T-cell (primary cell): ENCODE data around the gene STIM2. TPM values are rescaled to one million over a fixed set of nuclear protein-coding genes. Genes with fewer than 3 reads are reported as not detected.
A peak's percentile ranks its signal among the peaks of the same experiment; 100 is the strongest.

Source experiments
- ATAC-seq, 4 experiments: fragments of 200-7000 bp in 3 of 4; fragments of 150-1000 bp in 1 of 4; cut with Tn5 transposase; replicated peaks in 1 of 4; 1 replicate in 3 of 4; 2 replicates in 1 of 4; pipeline ENCODE4 v1.10.0; 2021; ENCODE audit warnings: moderate library complexity in 3 of 4, mild to moderate bottlenecking in 2 of 4, moderate number of reproducible peaks in 1 of 4
- CTCF ChIA-PET, 2 donors: fragments of 300-600 bp; sonication (Branson Sonifier 250); formaldehyde crosslinking; loops; one replicate each; lab custom pipeline; 2022; ENCODE audit warnings: antibody characterized with exemption in 2 of 2; lab: Charles Lee
- POLR2A ChIA-PET, 2 donors: fragments of 300-600 bp; sonication (Branson Sonifier 250); formaldehyde crosslinking; loops; one replicate each; lab custom pipeline; 2022; ENCODE audit warnings: antibody characterized with exemption in 2 of 2; lab: Charles Lee
- DNase-seq, 35 experiments: peaks; one replicate each; pipeline versions ENCODE4 v3.0.0 to v3.0.0-alpha.2; 2013 to 2023
- H3K27ac ChIP-seq: one replicate; pipeline ENCODE4 v1.5.1; 2013; ENCODE audit warnings: low read length
- H3K27me3 ChIP-seq, 2 experiments: replicated peaks in 1 of 2; 1 replicate in 1 of 2; 2 replicates in 1 of 2; pipeline versions ENCODE4 v1.6.1 to v1.7.0; 2013; ENCODE audit warnings: low read length in 1 of 2, mixed read lengths in 1 of 2; ENCODE audit not compliant: control insufficient read depth in 2 of 2, insufficient read depth in 2 of 2; ENCODE audit errors: extremely low read depth in 1 of 2
- H3K36me3 ChIP-seq, 2 donors: 1 replicate in 1 of 2; 2 replicates in 1 of 2; pipeline versions ENCODE4 v1.6.1 to v1.7.0; 2013; ENCODE audit warnings: low read length in 1 of 2; ENCODE audit not compliant: control insufficient read depth in 2 of 2, insufficient read depth in 1 of 2; ENCODE audit errors: extremely low read depth in 1 of 2
- H3K4me1 ChIP-seq, 2 experiments: 1 replicate in 1 of 2; 2 replicates in 1 of 2; pipeline versions ENCODE4 v1.6.1 to v1.7.0; 2013; ENCODE audit warnings: low read length in 2 of 2, mixed read lengths in 1 of 2; ENCODE audit not compliant: insufficient read depth in 2 of 2, control insufficient read depth in 1 of 2; ENCODE audit errors: extremely low read depth in 1 of 2
- H3K4me3 ChIP-seq, 2 donors: 1 replicate in 1 of 2; 2 replicates in 1 of 2; pipeline versions ENCODE4 v1.5.1 to v1.7.0; 2013; ENCODE audit warnings: mild to moderate bottlenecking in 2 of 2, low read length in 1 of 2, moderate library complexity in 1 of 2; ENCODE audit not compliant: control insufficient read depth in 1 of 2; ENCODE audit errors: extremely low read depth in 1 of 2
- H3K9me3 ChIP-seq: 2 replicates; pipeline ENCODE4 v1.7.0; 2013
- H3K27ac Mint-ChIP-seq, 2 donors: one replicate each; pipeline ENCODE4 v1.8.0; 2020 to 2021; ENCODE audit warnings: mild to moderate bottlenecking in 2 of 2, mixed read lengths in 2 of 2
- H3K27me3 Mint-ChIP-seq, 2 donors: one replicate each; pipeline ENCODE4 v1.8.0; 2021 to 2022; ENCODE audit warnings: mixed read lengths in 2 of 2
- H3K36me3 Mint-ChIP-seq: one replicate; pipeline ENCODE4 v1.8.0; 2021; ENCODE audit warnings: mixed read lengths
- H3K4me1 Mint-ChIP-seq, 3 donors: one replicate each; pipeline ENCODE4 v1.8.0; 2020 to 2022; ENCODE audit warnings: mixed read lengths in 3 of 3, mild to moderate bottlenecking in 1 of 3
- H3K4me3 Mint-ChIP-seq, 3 donors: one replicate each; pipeline ENCODE4 v1.8.0; 2020 to 2022; ENCODE audit warnings: mild to moderate bottlenecking in 3 of 3, mixed read lengths in 3 of 3, moderate library complexity in 3 of 3
- H3K9me3 Mint-ChIP-seq, 3 donors: one replicate each; pipeline ENCODE4 v1.8.0; 2020 to 2022; ENCODE audit warnings: mixed read lengths in 3 of 3
- WGBS: methylation state at CpG from one replicate; pipeline ENCODE4 v1.1.5; 2013; ENCODE audit warnings: missing lambda C conversion rate; ENCODE audit not compliant: insufficient coverage; 5-methylcytosine and 5-hydroxymethylcytosine counted together
- total RNA-seq, 35 experiments: library from RNA in 6 of 35; stranded (reverse) in 6 of 35; fragments of 120-200 nt in 1 of 35; gene quantifications; one replicate each; pipeline versions ENCODE4 v1.2.1 to v1.2.4 and lab custom pipeline; 2013 to 2026

The STIM2 gene
- total RNA-seq, 5 donors from 2014 or later (not counting 1 experiment from before 2014, with no cell fraction given), result 67.9 to 98.7 (median 75.2) TPM

- H3K4me1 Mint-ChIP-seq, result peaks cover 55 to 67% (median 58%) of the 10 kb centered on the region in 3 donors
- H3K9me3 ChIP-seq, result no peaks in the 10 kb centered on the region
- no peak for ATAC-seq
- no peak for DNase-seq
- no peaks in the 10 kb centered on the region for H3K27me3 ChIP-seq
- no peaks in the 10 kb centered on the region for H3K27me3 Mint-ChIP-seq
- WGBS, result no CpG with 5 or more reads among the region's 3 CpGs
- CTCF ChIA-PET, result no interaction called here
- H3K27ac Mint-ChIP-seq, result no peak overlapping the region
- H3K9me3 Mint-ChIP-seq, result no peaks in the 10 kb centered on the region
- no peaks in the 10 kb centered on the region for H3K36me3 ChIP-seq
- H3K4me3 Mint-ChIP-seq, result no peak overlapping the region
- no peak overlapping the region for H3K4me3 ChIP-seq
- peaks cover 6 to 25% of the 10 kb centered on the region in 2 experiments for H3K4me1 ChIP-seq
- POLR2A ChIA-PET, result interaction anchor here in 1 of 2 donors (0.6 to 1.2 kb wide), 3 partner anchors 99 to 401 kb away, joined by 3 to 4 read pairs (median 3); partner anchors contain the start of gene TBC1D19
- H3K27ac ChIP-seq, result no peak overlapping the region
- H3K36me3 Mint-ChIP-seq, result peaks cover 7% of the 10 kb centered on the region
These were observed 124.3 kb downstream of the STIM2 start for GRCh38 chr4:26984896-26985295.

GRCh38 chr4:26985873-26986272 lies 125.2 kb downstream of the STIM2 start:
- Histone ChIP-seq H3K4me1 (peaks cover 6 to 25% of the 10 kb centered on the region in 2 experiments), H3K27ac (no peak overlapping the region), H3K9me3 (no peaks in the 10 kb centered on the region), H3K36me3 (no peaks in the 10 kb centered on the region), H3K27me3 (no peaks in the 10 kb centered on the region), H3K4me3 (no peak overlapping the region)
- Mint-ChIP-seq H3K9me3 (peaks cover 0 to 4% (median under 1%) of the 10 kb centered on the region in 3 donors), H3K27me3 (no peaks in the 10 kb centered on the region), H3K4me3 (peak overlapping the region; percentile 6 to 46 (median 21)), H3K27ac (peak overlapping the region; percentile 46 to 55), H3K36me3 (peaks cover 14% of the 10 kb centered on the region), H3K4me1 (peaks cover 64 to 70% (median 65%) of the 10 kb centered on the region in 3 donors)
- peak in 28 of 35 experiments; percentile 10 to 71 (median 28) for DNase-seq
- ATAC-seq, result peak; percentile 66 to 100 (median 98)
- 0% methylated on average over 1 of the region's 3 CpGs for WGBS
- ChIA-PET POLR2A (interaction anchor here (0.5 to 1.2 kb wide), 4 partner anchors 10 to 402 kb away, joined by 3 to 10 read pairs (median 5); partner anchors contain the start of gene TBC1D19 (in 1 of the 2)), CTCF (interaction anchor here in 1 of 2 donors (0.6 to 1.0 kb wide), 3 partner anchors 130 to 402 kb away, joined by 3 to 4 read pairs (median 4); partner anchors contain the start of gene TBC1D19)

- CTCF ChIA-PET, result interaction anchor here in 1 of 2 donors (0.6 kb wide), 1 partner anchor 23 kb away, joined by 3 read pairs; no protein-coding TSS in a partner anchor
- POLR2A ChIA-PET, result interaction anchor here in 1 of 2 donors (0.7 kb wide), 1 partner anchor 33 kb away, joined by 3 read pairs; no protein-coding TSS in a partner anchor
- Histone ChIP-seq H3K36me3 (no peaks in the 10 kb centered on the region), H3K27me3 (no peaks in the 10 kb centered on the region), H3K4me1 (peaks cover 6 to 30% of the 10 kb centered on the region in 2 experiments), H3K27ac (no peak overlapping the region), H3K9me3 (no peaks in the 10 kb centered on the region), H3K4me3 (no peak overlapping the region)
- 100% methylated on average over 2 of the region's 3 CpGs for WGBS
- peaks cover 18% of the 10 kb centered on the region for H3K36me3 Mint-ChIP-seq
- ATAC-seq, result no peak
- peaks cover 60 to 69% (median 62%) of the 10 kb centered on the region in 3 donors for H3K4me1 Mint-ChIP-seq
- H3K27ac Mint-ChIP-seq, result peak overlapping the region in 1 of 2 donors; percentile 6
- H3K4me3 Mint-ChIP-seq, result peak overlapping the region in 1 of 3 donors; percentile 29
- peaks cover 0 to 4% (median 4%) of the 10 kb centered on the region in 3 donors for H3K9me3 Mint-ChIP-seq
- no peaks in the 10 kb centered on the region for H3K27me3 Mint-ChIP-seq
- DNase-seq, result no peak
These were observed 126.5 kb downstream of the STIM2 start for GRCh38 chr4:26987191-26987590.

- Histone ChIP-seq H3K4me1 (peaks cover 7 to 54% of the 10 kb centered on the region in 2 experiments), H3K4me3 (no peak overlapping the region), H3K36me3 (no peaks in the 10 kb centered on the region), H3K27me3 (no peaks in the 10 kb centered on the region), H3K9me3 (no peaks in the 10 kb centered on the region), H3K27ac (no peak overlapping the region)
- WGBS, result 100% methylated on average over 2 of the region's 3 CpGs
- peaks cover 21% of the 10 kb centered on the region for H3K36me3 Mint-ChIP-seq
- H3K9me3 Mint-ChIP-seq, result peaks cover 0 to 4% (median 4%) of the 10 kb centered on the region in 3 donors
- no peaks in the 10 kb centered on the region for H3K27me3 Mint-ChIP-seq
- CTCF ChIA-PET, result interaction anchor here (1.1 to 1.6 kb wide), 3 partner anchors 9 to 19 kb away, joined by 4 to 6 read pairs (median 5); no protein-coding TSS in a partner anchor
- no peak overlapping the region for H3K27ac Mint-ChIP-seq
- H3K4me3 Mint-ChIP-seq, result no peak overlapping the region
- no peak for ATAC-seq
- no peak for DNase-seq
- POLR2A ChIA-PET, result interaction anchor here in 1 of 2 donors (0.7 kb wide), 1 partner anchor 124 kb away, joined by 3 read pairs; no protein-coding TSS in a partner anchor
- peaks cover 33 to 41% (median 37%) of the 10 kb centered on the region in 3 donors for H3K4me1 Mint-ChIP-seq
These were observed 130.4 kb downstream of the STIM2 start for GRCh38 chr4:26991057-26991456.

- no peak overlapping the region for H3K4me3 ChIP-seq
- peaks cover 31% of the 10 kb centered on the region for H3K36me3 Mint-ChIP-seq
- no peak overlapping the region for H3K4me3 Mint-ChIP-seq
- H3K36me3 ChIP-seq, result no peaks in the 10 kb centered on the region
- no peaks in the 10 kb centered on the region for H3K9me3 ChIP-seq
- WGBS, result 69% methylated on average over 2 of the region's 3 CpGs
- peaks cover 4 to 41% of the 10 kb centered on the region in 2 experiments for H3K4me1 ChIP-seq
- peaks cover 0 to 4% (median 4%) of the 10 kb centered on the region in 3 donors for H3K9me3 Mint-ChIP-seq
- peak overlapping the region; percentile 43 for H3K27ac ChIP-seq
- H3K27ac Mint-ChIP-seq, result no peak overlapping the region
- ChIA-PET CTCF (interaction anchor here (0.6 to 1.4 kb wide), 7 partner anchors 10 to 176 kb away, joined by 3 to 8 read pairs (median 3); no protein-coding TSS in a partner anchor), POLR2A (no interaction called here)
- H3K27me3 ChIP-seq, result no peaks in the 10 kb centered on the region
- peak in 2 of 4 experiments; percentile 42 to 43 for ATAC-seq
- H3K4me1 Mint-ChIP-seq, result peaks cover 23 to 36% (median 29%) of the 10 kb centered on the region in 3 donors
- DNase-seq, result peak in 1 of 35 experiments; percentile 12
- no peaks in the 10 kb centered on the region for H3K27me3 Mint-ChIP-seq
These were observed 132.2 kb downstream of the STIM2 start for GRCh38 chr4:26992657-26993361.

DNA sequence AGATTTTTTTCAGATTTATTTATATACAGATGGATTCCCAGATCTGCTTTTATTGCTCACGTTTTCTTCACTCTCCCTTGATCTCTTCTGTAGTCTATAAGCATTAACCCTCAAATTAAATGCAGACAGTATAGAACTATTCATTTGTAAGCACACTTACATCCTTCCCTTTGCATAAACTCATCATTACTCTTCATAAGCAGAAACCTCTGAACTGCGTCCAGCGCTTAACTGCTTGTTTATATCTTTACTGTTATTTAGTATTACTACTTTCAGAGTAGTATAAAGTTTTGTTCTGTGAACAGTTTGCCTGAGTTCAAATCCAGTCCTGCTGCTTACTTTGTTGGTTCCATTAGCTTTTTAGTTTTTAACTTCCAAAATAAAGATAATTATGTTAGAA lies 132.9 kb downstream of the STIM2 start:
- Mint-ChIP-seq H3K4me1 (peaks cover 18 to 30% (median 23%) of the 10 kb centered on the region in 3 donors), H3K36me3 (peaks cover 27% of the 10 kb centered on the region), H3K27ac (no peak overlapping the region), H3K9me3 (peaks cover 0 to 4% (median 4%) of the 10 kb centered on the region in 3 donors), H3K4me3 (no peak overlapping the region), H3K27me3 (no peaks in the 10 kb centered on the region)
- ATAC-seq (no peak), DNase-seq (no peak)
- no peaks in the 10 kb centered on the region for H3K27me3 ChIP-seq
- POLR2A ChIA-PET, result no interaction called here
- no peaks in the 10 kb centered on the region for H3K9me3 ChIP-seq
- CTCF ChIA-PET, result interaction anchor here (0.6 to 1.4 kb wide), 6 partner anchors 11 to 411 kb away, joined by 3 to 8 read pairs (median 4); no protein-coding TSS in a partner anchor
- WGBS, result no CpG with 5 or more reads among the region's 3 CpGs
- H3K4me3 ChIP-seq, result no peak overlapping the region
- peaks cover 4 to 41% of the 10 kb centered on the region in 2 experiments for H3K4me1 ChIP-seq
- H3K27ac ChIP-seq, result peak overlapping the region; percentile 43
- no peaks in the 10 kb centered on the region for H3K36me3 ChIP-seq
